ENCODE measurements around the gene CRABP2.

DNA sequence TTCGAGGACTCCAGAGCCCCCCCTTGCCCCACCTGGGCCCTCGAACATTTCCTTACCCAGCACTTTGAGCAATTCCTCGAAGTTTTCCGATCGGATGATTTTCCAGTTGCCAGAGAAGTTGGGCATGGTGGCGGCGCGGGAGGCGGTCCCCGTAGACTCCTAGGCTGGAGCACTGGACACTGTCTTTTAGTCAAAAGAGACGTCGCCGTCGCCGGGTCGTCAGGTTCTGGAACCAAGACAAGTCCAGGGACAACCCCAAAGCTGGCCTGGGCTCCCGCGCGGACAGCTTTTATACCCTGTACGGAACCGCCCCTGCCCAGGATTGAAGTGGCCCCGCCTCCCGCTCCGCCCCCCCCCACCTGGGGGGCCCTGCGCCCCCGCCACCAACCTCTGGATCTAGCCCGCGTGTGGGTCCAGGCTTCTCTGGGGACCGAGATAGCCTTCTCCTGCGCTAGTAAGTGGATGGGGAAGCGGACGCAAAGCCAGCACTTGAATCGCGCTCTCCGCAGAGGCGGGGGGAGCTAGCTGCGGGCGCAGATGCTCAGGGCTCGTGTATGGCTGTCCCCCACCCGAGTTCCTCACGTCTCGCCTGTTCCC is at the start of gene CRABP2:
- TF ChIP-seq, protein P1, sequence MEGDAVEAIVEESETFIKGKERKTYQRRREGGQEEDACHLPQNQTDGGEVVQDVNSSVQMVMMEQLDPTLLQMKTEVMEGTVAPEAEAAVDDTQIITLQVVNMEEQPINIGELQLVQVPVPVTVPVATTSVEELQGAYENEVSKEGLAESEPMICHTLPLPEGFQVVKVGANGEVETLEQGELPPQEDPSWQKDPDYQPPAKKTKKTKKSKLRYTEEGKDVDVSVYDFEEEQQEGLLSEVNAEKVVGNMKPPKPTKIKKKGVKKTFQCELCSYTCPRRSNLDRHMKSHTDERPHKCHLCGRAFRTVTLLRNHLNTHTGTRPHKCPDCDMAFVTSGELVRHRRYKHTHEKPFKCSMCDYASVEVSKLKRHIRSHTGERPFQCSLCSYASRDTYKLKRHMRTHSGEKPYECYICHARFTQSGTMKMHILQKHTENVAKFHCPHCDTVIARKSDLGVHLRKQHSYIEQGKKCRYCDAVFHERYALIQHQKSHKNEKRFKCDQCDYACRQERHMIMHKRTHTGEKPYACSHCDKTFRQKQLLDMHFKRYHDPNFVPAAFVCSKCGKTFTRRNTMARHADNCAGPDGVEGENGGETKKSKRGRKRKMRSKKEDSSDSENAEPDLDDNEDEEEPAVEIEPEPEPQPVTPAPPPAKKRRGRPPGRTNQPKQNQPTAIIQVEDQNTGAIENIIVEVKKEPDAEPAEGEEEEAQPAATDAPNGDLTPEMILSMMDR (IDR thresholded peaks at IDR 0.05) = no peak
- no peak for TF ChIP-seq POLR2A (IDR thresholded peaks at IDR 0.05)

Data from adrenal gland (tissue), 5 donors.